NCI-H774 (cell line): ENCODE data around the gene BAX.

ENCODE experiments used
- DNase-seq: peaks from one replicate; lab custom pipeline; 2025; lab: John Stamatoyannopoulos, UW

BAX gene

DNA sequence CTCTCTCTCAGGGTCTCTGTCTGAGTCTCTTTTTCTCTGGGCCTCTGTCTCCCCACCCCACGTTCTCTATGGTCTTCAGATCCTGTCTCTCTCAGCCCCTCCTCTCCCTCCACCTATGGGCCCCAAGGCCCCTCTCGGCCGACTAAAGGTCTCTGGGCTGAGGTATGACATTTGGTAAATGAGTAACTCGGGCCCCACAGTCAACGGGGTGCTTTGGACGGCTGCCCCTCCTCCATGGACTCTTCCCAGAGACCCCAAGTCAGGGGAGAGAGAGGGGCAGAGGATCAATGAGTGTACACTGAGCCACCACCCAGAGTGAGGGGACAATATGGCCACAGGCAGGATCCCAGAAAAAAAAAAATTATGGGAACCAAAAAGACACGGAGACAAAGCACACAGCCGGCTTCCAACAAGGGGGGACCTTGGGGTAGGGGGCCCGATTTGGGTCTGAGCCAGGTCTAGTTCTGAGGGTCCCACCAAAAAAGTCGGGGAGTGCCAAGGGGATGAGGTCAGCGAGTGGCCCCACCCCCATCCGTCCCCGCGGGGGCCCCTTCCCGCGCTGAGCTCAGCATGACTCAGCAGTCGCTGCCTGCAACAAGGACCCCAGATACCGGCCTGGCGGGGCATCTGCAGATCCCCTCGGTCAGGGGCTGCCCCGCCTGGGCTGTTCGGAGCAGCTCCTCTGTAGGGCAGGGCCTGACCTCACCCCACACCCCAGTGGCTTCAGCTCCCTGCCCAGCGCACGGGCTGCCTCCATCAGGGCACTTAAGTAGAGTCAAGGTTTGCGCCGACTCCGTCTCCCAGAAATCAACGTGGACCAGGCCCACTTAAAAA is 8.9 kb downstream of the BAX start:
- DNase-seq, result no peak

DNA sequence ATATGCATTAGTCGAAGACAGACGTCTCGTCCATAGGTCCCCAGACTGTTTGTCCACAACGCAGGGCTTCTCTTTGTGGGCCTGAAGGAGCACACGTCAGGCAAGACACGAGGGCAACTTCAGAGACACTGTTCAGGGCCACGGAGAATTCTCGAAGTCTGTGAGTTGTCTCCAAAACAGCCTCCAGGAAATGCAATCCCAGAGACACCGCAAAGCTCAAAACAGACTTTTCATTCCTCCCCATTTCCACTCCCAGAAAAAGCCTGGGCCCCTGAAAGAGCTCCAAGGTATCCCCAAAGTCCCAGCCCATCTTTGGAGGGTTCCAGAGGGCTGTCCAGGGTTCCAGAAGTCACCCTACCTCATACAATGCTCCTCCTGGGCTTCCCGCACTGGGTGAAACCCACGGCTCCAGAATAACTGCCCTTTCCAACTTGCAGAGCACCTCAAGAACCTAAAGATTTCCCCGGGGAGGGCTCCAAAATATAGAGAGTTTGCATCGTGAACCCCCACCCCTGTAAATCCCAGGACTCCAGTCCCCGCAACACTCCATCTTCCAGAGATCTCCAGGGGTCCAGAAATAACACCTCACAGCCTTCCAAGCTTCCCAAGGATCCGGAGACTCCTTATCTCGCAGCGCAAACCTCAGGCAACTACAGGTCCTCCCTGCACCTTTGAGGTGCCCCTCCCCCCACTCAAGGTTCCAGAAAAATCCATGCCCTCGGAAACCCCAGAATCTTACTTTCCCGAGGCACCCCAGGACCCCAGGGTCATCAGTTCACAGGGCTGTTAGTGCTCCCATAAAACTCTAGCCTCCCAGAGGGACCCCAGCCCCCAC is 9.7 kb downstream of the BAX start:
- no peak for DNase-seq

- peak; percentile 89 for DNase-seq
These were observed 10.5 kb downstream of the BAX start, which contains the start of gene FTL for GRCh38 chr19:48965040-48965805. TSS of gene FTL (plus strand) at chr19:48965309. CDS start at chr19:48965508, 199 bp downstream.

- DNase-seq, result peak; percentile 77
These were observed 11.3 kb downstream of the BAX start for GRCh38 chr19:48965806-48966540.

DNA sequence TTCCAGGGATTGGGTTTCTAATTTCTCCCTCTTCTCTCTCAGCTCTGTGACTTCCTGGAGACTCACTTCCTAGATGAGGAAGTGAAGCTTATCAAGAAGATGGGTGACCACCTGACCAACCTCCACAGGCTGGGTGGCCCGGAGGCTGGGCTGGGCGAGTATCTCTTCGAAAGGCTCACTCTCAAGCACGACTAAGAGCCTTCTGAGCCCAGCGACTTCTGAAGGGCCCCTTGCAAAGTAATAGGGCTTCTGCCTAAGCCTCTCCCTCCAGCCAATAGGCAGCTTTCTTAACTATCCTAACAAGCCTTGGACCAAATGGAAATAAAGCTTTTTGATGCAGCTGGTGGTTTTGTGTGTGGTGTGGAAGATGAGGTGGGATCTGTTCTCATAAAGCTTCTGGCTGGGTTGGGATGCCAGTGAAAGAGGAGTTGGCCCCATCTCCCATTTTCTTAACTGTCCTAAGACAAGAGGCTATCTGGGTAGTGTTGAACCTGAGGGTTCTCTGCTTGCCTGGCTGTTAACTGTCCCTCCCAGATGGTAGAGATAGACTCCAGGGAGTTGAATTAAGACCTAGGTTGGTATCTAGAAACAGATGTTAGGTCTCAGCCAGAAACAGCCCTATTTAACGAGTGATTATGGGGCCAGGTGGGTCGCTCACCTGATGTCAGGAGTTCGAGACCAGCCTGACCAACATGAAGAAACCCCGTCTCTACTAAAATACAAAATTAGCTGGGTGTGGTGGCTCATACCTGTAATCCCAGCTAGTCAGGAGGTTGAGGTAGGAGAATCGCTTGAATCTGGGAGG is 12.1 kb downstream of the BAX start:
- DNase-seq, result no peak

GRCh38 chr19:48967346-48968178 is 12.9 kb downstream of the BAX start:
- DNase-seq, result no peak

GRCh38 chr19:48968179-48968661 is 13.5 kb downstream of the BAX start:
- no peak for DNase-seq

GRCh38 chr19:48968813-48969218 is 14.1 kb downstream of the BAX start:
- no peak for DNase-seq

- no peak for DNase-seq
These were observed 14.8 kb downstream of the BAX start for GRCh38 chr19:48969276-48970138.

DNA sequence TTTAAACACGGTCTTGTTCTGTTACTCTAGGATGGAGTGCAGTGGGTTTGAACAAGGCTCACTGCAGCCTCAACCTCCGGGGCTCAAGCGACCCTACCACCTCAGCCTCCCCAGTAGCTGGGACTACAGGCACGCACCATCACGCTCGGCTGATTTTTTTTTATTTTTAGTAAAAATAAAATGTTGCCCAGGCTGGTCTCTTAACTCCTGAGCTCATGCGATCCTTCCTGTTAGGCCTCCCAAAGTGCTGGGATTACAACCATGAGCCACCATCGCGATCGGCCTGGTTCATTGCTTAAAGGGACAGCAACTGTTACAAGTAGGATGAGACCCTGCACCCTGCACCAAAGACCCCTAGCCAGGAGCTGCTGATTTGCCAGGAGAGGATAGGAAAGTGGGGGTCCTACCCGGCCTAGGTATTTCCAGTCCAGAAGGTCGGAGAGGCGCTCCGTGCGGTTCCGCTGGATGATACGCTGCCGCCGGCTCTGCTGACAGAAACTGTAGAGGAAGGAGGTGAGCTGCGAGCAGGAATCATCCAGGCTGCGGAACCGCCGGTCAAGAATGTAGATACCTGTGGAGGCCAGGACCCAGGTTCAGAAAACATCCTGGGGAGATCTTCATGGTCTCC is 15.6 kb downstream of the BAX start:
- DNase-seq, result no peak

GRCh38 chr19:48970923-48971395 is 16.3 kb downstream of the BAX start:
- DNase-seq, result peak; percentile 11

DNA sequence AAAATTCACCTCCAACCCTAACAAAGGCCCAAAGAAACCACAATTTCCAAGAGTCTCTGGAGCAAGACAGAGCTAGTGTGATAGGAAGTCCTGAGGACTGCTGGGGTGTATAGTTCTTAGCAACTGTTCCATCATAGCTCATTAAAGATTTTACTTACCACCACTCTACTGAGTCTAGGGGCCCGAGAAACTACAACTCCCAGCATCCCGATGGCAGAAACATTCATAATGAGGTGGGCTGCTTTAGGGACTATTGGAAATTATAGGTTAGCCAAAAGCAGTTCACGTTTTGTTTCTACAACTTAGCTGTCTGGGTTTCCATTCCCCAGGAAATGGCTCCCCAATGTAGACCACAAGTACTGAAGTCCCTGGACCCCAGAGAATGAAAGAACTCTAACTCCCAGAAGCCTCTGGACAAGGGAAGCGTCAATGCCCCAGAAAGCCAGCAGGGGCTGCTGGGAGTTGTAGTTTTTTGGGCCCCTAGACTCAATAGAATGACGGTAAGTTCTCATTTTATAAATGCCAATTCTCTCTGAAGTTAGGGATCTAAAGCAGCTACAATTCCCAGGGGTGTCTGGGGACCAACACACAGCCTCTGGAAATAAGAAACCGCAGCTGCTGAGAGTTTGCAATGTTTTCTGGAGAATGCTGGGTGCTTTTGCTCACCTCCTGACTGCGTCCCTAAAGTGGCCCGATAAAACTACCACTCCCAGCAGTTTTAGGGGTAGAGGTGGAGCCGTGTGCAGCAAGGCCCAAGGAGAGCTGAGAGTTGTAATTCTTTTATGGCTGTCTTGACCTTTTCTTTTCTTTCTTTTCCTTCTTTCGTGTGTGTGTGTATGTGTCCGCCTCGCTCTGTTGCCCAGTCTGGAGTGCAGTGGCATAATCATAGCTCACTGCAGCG is 21.5 kb downstream of the BAX start:
- DNase-seq, result no peak

GRCh38 chr19:48977061-48977460 is 22.4 kb downstream of the BAX start:
- DNase-seq, result no peak

GRCh38 chr19:48982280-48982679 is 27.6 kb downstream of the BAX start:
- no peak for DNase-seq

DNA sequence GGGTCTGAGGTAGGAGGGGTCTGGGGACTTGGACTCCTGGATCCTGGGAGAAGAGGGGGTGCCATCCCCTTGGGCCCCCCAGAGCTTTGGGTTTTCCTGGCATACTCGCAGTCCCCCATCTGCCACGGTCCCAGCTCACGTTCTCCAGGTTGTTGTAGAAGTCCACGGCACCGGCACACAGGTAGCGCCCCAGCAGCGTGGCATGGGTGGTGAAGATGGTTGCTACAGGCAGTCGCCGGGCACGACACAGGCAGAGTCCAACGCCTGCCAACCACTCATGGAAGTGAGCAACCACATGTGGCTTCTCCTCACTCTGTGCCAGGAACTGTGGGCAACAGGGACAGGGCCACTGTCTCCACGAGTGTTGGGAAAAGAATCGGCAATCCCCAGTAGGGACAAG is 31.0 kb downstream of the BAX start:
- DNase-seq, result no peak

DNA sequence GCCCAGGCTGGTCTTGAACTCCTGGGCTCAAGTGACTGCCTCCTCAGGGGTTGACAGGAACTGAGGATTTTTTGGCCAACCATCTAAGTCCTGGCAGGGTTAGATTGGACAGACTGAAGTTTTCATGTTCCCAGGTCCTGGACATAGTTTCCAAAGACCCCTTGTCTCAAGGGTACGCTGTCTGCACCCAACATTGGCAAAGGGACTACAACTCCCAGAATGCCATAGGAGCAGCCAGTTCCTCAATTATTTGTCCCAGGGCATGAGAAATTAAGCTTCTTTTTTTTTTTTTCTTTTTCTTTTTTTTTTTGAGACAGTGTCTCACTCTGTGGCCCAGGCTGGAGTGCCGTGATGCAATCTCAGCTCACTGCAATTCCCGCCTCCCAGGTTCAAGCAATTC is 31.5 kb downstream of the BAX start:
- no peak for DNase-seq

GRCh38 chr19:48987323-48987722 is 32.6 kb downstream of the BAX start:
- no peak for DNase-seq
